Thyroid gland (tissue), 4 donors: Measurements from ENCODE around the gene ATRIP. TPM values are rescaled to one million over a fixed set of nuclear protein-coding genes. Genes with fewer than 3 reads are reported as not detected.

Experiments
- DNase-seq, 2 donors: peaks; one replicate each; pipeline ENCODE4 v3.0.0-alpha.2; 2019
- H3K27ac ChIP-seq, 3 donors: fragments of 200-600 bp; sonication (generic); 1 replicate in 2 of 3; 2 replicates in 1 of 3; pipeline ENCODE4 v1.5.1; 2016 to 2019; ENCODE audit warnings: mild to moderate bottlenecking in 1 of 3, moderate library complexity in 1 of 3
- H3K27me3 ChIP-seq: fragments of 200-600 bp; sonication (generic); one replicate; pipeline ENCODE4 v1.5.1; 2019
- H3K36me3 ChIP-seq, 2 donors: fragments of 200-600 bp; sonication (generic); one replicate each; pipeline ENCODE4 v1.5.1; 2016 to 2019
- H3K4me1 ChIP-seq, 2 donors: fragments of 200-600 bp; sonication (generic); one replicate each; pipeline ENCODE4 v1.5.1; 2017 to 2019
- H3K4me3 ChIP-seq, 3 donors: fragments of 200-600 bp; sonication (generic); replicated peaks in 1 of 3; 1 replicate in 2 of 3; 2 replicates in 1 of 3; pipeline ENCODE4 v1.5.1; 2016; ENCODE audit warnings: mild to moderate bottlenecking in 1 of 3
- H3K9me3 ChIP-seq: fragments of 200-600 bp; sonication (generic); one replicate; pipeline ENCODE4 v1.5.1; 2017
- CTCF ChIP-seq, 6 experiments: fragments of 200-600 bp in 3 of 6; fragments of 450-650 bp in 3 of 6; sonication (generic) in 3 of 6; IDR thresholded peaks; one replicate each; pipeline ENCODE4 v1.5.1; 2016 to 2019; ENCODE audit warnings: antibody characterized with exemption in 6 of 6, mild to moderate bottlenecking in 2 of 6, inconsistent platforms in 1 of 6, moderate library complexity in 1 of 6
- POLR2A ChIP-seq, 2 donors: fragments of 450-650 bp; IDR thresholded peaks; one replicate each; pipeline ENCODE4 v1.6.1; 2017; ENCODE audit warnings: antibody characterized with exemption in 2 of 2, mild to moderate bottlenecking in 2 of 2, moderate library complexity in 1 of 2
- WGBS, 2 donors: methylation state at CpG; one replicate each; pipeline ENCODE4 v1.1.5; 2017; 5-methylcytosine and 5-hydroxymethylcytosine counted together
- intact Hi-C: fragments of 100-400 bp; cut with DNase I; formaldehyde crosslinking; loops from one replicate; pipeline ENCODE4 v1.15.1; 2023
- total RNA-seq, 4 donors: library from RNA; depleted of rRNA; stranded (reverse); fragments of >200 nt; gene quantifications; one replicate each; pipeline ENCODE4 v1.2.3, GENCODE V29; 2016

Gene ATRIP
- total RNA-seq, 4 donors from 2014 or later = 8.4 to 13.9 (median 11.0) TPM

GRCh38 chr3:48417529-48418108, 28.9 kb upstream of the ATRIP start:
- TF ChIP-seq POLR2A (IDR thresholded peaks at IDR 0.05) (no peak), CTCF (IDR thresholded peaks at IDR 0.05) (no peak)
- H3K36me3 ChIP-seq = peaks cover 60 to 71% of the 10 kb centered on the region in 2 donors
- no peak overlapping the region for H3K27ac ChIP-seq
- no peaks in the 10 kb centered on the region for H3K27me3 ChIP-seq
- no peaks in the 10 kb centered on the region for H3K9me3 ChIP-seq
- intact Hi-C loops = no loop called here
- peaks cover 0 to 7% of the 10 kb centered on the region in 2 donors for H3K4me1 ChIP-seq
- no peak for DNase-seq
- 85 to 97% methylated on average over 4 to 11 of the region's 14 CpGs for whole genome bisulfite sequencing, 2 donors
- no peak overlapping the region for H3K4me3 ChIP-seq

GRCh38 chr3:48418140-48418539, 28.4 kb upstream of the ATRIP start:
- Histone ChIP-seq H3K36me3 (peaks cover 56 to 68% of the 10 kb centered on the region in 2 donors), H3K27me3 (no peaks in the 10 kb centered on the region), H3K9me3 (no peaks in the 10 kb centered on the region), H3K4me3 (no peak overlapping the region), H3K27ac (no peak overlapping the region), H3K4me1 (peaks cover 0 to 7% of the 10 kb centered on the region in 2 donors)
- WGBS, 2 donors = 95 to 96% methylated on average over 10 to 16 of the region's 17 CpGs
- DNase-seq = no peak
- TF ChIP-seq CTCF (IDR thresholded peaks at IDR 0.05) (no peak), POLR2A (IDR thresholded peaks at IDR 0.05) (no peak)
- intact Hi-C loops = no loop called here

- no peaks in the 10 kb centered on the region for H3K27me3 ChIP-seq
- TF ChIP-seq CTCF (IDR thresholded peaks at IDR 0.05) (no peak), POLR2A (IDR thresholded peaks at IDR 0.05) (no peak)
- H3K4me3 ChIP-seq = no peak overlapping the region
- peaks cover 54 to 65% of the 10 kb centered on the region in 2 donors for H3K36me3 ChIP-seq
- H3K27ac ChIP-seq = no peak overlapping the region
- H3K9me3 ChIP-seq = no peaks in the 10 kb centered on the region
- H3K4me1 ChIP-seq = peaks cover 0 to 7% of the 10 kb centered on the region in 2 donors
- 89 to 93% methylated on average over 5 to 9 of the region's 9 CpGs for WGBS, 2 donors
- DNase-seq = no peak
- intact Hi-C loops = no loop called here
These were observed 27.9 kb upstream of the ATRIP start for GRCh38 chr3:48418651-48419050.

- Histone ChIP-seq H3K27ac (no peak overlapping the region), H3K27me3 (no peaks in the 10 kb centered on the region), H3K4me1 (peaks cover 0 to 8% of the 10 kb centered on the region in 2 donors), H3K36me3 (peaks cover 49 to 61% of the 10 kb centered on the region in 2 donors), H3K4me3 (no peak overlapping the region), H3K9me3 (no peaks in the 10 kb centered on the region)
- 97% methylated on average over 5 to 9 of the region's 9 CpGs for WGBS, 2 donors
- intact Hi-C loops = no loop called here
- DNase-seq = no peak
- TF ChIP-seq CTCF (IDR thresholded peaks at IDR 0.05) = no peak
- TF ChIP-seq POLR2A (IDR thresholded peaks at IDR 0.05) = no peak
These were observed 27.4 kb upstream of the ATRIP start for GRCh38 chr3:48419149-48419548.

- no peak for DNase-seq
- no peak for TF ChIP-seq CTCF (IDR thresholded peaks at IDR 0.05)
- no peak for TF ChIP-seq POLR2A (IDR thresholded peaks at IDR 0.05)
- no peak overlapping the region for H3K27ac ChIP-seq
- peaks cover 44 to 56% of the 10 kb centered on the region in 2 donors for H3K36me3 ChIP-seq
- H3K4me3 ChIP-seq = no peak overlapping the region
- intact Hi-C loops = no loop called here
- WGBS, 2 donors = 93% methylated on average over 14 to 17 of the region's 17 CpGs
- no peaks in the 10 kb centered on the region for H3K27me3 ChIP-seq
- peaks cover 1 to 12% of the 10 kb centered on the region in 2 donors for H3K4me1 ChIP-seq
- H3K9me3 ChIP-seq = no peaks in the 10 kb centered on the region
These were observed 26.9 kb upstream of the ATRIP start for GRCh38 chr3:48419597-48419996.
